Measurements from ENCODE around the gene TMEM151A.
A peak's percentile ranks its signal among the peaks of the same experiment; 100 is the strongest.

Gene TMEM151A

DNA sequence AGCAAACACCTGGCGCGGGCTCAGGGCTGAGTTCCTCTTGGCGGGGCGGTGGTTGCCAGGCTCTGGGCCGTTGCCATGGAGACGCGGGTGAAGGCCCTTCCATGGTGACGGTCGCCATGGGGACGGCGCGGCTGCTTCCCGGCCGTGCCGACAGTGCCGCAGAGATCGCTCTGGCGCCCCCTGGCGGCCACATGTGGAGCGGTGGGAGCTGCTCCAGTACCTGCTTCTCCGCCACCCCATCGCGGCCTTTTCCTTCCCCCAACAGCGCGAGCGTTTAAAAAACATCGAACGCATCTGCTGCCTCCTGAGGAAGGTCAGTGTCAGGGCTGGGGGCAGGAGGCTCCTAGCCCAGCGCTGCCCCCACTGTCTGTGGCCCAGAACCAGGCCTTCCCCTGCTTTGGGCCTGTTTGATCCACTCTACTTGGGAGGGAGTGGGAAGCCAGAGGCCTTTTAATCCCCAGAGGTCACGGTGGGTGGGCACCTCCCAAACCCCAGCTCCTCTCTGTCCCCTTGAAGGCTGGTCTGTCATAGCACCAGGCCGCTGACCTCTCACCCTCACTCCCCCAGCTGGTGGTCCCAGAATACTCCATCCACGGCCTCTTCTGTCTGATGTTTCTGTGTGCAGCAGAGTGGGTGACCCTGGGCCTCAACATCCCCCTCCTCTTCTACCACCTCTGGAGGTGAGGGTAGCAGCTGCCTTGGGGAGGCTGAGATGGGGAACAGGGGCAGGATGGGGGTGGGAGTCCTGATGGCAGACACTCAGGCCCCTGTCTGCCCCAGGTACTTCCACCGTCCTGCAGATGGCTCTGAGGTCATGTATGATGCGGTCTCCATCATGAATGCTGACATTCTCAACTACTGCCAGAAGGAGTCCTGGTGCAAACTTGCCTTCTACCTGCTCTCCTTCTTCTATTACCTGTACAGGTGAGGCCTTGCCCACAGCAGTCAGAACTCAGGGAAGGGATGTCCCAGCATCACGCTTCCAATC lies 8.9 kb upstream of the TMEM151A start:
- DNase-seq (ENCODE audit: low read depth in 1 of 2, low spot score in 1 of 2): peak; percentile 99

DNA sequence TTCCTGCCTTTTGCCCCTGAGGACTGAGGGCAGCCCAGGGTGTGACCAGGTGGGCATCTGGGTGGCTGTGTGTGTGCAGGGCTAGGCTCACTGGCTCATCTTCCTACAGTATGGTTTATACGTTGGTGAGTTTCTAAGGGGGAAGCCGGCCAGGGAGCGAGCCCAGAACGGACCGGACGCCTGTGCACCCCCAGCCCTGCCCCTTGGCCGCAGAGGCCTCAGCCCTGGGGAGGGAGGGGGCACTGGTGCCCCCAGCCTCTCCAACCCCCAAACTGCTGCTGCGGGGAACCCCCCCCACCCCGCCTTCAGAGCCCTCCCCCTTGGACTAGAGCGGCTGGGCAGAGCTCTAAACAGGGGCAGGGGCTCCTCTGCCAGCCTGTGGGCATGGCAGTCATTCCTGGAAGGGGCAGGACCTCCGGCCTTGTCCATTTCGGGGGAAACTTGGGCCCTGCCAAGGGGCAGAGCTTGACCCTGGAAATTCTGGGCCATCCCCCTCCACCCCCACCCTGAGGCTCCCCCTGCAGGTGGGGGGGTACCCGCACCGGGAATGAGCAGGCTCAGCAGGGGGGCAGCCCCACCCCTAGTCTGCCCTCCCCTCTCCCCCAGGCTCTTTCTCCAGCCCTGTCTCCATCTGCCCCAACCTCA lies 8.1 kb upstream of the TMEM151A start:
- no peak for DNase-seq (ENCODE audit: low read depth in 1 of 2, low spot score in 1 of 2)

DNA sequence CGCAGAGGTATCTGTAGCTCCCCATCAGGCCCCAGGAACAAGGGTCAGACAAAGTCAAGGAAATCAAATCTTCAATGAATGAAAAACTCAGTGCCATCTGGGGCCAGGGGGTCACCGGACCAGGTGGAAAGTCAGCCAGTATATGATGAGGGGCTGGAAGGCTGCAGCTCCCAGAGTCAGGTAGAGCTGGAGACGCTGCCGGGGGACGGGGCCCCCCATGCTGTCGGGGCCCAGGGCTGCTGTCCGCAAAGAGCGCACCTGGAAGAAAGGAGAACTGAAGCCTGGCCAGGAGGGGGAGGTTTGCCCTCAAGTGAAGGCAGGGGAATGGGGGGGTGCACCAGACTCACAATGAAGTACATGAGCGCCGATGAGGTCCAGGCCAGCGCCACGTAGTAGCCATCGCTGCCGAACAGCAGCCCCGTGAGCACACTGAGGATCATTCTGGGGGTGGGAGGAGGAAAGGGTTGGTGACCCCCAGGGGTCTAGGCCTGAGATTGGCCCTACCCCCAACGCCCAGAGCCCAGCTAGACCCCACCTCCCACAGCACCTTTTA lies 7.1 kb upstream of the TMEM151A start:
- no peak for DNase-seq (ENCODE audit: low read depth in 1 of 2, low spot score in 1 of 2)

DNA sequence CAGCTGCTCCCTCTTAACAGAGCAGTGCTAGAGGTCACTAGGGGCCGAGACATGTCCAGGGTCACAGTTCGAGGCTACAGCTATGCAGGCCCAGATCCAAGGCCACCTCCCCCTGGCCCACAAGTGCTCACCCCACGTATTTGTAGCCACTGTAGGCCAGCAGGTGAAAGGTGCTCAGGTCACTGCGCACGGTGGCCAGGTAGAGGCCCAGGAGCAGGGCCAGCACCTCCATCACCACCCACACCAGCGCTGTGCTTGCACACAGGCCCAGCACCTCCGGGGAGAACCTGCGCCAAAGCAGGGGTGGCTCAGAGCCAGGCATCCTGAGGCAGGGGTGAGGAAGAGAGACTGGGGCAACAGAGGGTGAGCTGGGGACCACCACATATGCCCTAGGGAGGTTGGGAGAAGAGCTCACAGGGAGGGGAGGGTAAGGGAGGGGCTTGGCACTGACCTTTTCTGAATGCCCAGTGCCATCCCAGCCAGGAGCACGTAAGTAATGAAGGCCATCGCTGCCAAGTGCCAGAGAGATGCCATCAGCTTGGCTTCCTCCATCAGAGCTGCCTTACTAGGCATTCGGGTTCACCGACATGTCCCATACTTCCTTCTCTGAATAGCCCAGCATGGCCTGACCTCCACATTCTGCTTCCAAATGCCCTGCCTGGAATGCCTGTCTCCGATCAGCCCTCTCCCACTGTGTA lies 6.3 kb upstream of the TMEM151A start:
- no peak for DNase-seq (ENCODE audit: low read depth in 1 of 2, low spot score in 1 of 2)

DNA sequence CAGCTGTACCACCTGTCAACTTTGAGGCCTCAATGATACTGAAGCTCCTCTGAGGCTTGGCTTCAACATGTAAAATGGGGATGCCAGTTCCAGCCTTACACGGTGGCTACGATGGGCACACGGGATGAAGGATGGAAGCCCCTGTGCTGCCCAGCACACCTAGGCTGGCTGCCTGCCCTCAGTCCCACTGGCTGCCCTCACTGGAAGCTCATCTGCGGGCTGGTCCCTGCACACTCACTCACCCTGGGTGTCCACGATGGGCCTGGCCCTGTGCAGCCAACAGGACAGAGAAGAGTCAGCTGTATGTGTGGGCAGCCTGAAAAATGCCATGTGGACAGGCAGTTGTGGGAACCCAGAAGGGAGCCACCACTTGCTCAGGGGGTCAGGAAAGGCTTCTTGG lies 5.0 kb upstream of the TMEM151A start:
- DNase-seq (ENCODE audit: low read depth in 1 of 2, low spot score in 1 of 2): no peak

DNA sequence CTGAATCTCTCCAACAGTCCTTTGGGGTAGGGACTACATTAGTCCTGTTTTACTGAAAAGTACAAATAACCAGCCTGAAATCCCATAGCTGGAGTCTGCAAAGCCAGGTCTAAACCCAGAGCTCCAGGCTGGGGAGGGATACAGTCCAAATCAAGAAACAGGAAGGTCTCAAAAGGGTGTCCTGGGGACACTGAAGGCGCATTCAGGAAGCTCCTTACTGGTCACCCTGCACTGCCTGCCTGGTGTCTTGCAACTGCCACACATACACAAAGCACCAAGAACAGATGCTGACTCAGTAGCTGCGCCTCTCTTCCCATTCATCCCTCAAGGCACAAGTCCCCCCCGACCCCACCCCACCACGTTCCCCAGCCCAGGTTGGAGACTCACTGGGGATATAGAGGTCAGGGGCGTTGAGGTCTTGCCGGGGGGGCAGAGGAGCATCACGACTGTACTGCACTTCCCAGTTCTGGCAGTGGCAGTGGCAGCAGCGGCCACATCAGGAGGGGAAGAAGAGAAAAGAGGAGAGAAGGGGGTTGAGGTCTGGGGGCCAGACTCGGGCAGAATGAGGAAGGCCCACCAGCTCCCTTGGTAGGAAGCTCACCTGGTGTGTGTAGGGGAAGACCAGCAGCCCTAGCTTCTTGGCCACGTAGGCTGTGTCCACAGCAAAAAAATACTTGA lies 4.3 kb upstream of the TMEM151A start:
- DNase-seq (ENCODE audit: low read depth in 1 of 2, low spot score in 1 of 2): no peak

DNA sequence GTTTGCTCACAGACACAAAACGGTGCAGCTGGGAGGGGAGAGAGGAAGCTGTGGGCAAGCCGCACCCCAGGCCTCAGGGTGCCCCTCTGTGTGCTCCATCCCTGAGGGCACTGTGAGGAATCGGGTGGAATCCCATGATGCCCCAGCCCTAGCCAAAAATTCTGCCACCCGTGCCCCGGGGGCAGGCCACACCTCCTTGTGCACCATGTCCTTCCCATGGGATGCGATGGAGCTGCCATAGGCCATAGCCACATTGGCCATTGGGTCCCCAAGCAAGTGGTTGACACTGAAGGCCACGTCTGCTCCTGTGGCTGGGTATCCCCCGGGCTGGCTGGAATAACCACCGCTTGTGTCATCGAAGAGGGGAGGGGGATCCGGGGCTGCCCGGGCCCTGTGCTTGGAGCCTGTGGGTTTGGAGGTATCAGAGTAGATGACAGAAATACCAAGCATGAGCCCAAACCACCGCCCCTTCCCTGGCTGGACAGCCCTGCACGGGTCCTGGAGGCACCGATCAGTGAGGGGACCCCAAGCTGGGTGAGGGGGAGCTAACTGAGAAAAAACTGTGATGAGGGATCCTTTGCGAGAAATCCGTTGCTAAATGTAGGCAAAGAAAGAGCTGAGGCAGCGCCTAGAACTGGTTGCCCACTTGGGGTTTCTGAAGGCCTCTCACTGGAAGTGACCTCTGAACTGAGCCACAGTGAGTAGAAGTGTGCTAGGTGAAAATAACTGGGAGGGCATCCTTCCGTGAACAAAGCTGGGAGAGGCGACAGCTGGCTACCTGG lies 3.6 kb upstream of the TMEM151A start:
- DNase-seq (ENCODE audit: low read depth in 1 of 2, low spot score in 1 of 2): no peak

DNA sequence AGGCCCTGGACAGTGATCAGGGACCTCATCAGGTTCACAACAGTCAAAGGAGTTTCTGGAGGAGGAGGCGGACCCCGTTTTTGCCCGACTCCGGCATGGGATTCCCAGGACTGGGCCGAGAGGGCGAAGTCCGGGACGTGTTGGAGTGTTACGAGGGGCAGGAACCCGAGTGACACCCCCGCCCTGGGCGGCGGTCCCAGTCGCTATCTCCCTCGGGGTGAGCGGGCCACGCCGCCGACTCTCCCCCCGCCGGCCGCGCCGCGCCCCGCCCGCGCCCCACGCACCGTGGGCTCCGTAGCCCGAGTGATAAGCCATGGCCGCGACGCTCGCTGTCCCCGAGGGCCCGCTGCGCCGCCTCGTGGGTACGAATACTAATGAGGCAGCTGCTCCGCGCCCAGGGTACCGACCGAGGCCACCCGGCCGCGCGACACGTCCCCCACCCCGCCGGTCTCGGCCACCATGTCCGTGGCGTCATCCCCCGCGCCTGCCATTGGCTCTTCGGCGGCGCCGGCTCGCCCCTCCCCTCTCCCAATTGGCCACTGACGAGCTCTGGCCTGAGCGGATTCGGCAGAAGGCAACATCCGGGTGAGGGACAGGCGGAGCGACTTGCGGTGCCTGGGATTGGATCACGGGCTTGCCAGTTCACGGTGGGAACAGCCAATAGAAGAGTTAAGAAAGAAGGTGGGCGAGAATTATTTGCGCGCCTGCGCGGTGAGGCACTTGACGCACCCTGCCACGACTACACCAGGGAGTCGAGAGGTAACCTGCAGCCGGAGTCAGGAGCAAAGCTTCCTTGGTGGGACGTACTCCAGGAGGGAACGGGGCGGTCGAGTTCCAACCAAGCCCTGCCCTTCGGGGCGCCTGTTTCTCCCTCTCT lies 2.8 kb upstream of the TMEM151A start, which contains the start of gene YIF1A:
Gene YIF1A, minus strand, starts transcription at position 473 of the 877 bp plus-strand sequence. Its CDS starts 158 bp downstream, at position 315.
- DNase-seq (ENCODE audit: low read depth in 1 of 2, low spot score in 1 of 2): peak; percentile 93 to 98

DNA sequence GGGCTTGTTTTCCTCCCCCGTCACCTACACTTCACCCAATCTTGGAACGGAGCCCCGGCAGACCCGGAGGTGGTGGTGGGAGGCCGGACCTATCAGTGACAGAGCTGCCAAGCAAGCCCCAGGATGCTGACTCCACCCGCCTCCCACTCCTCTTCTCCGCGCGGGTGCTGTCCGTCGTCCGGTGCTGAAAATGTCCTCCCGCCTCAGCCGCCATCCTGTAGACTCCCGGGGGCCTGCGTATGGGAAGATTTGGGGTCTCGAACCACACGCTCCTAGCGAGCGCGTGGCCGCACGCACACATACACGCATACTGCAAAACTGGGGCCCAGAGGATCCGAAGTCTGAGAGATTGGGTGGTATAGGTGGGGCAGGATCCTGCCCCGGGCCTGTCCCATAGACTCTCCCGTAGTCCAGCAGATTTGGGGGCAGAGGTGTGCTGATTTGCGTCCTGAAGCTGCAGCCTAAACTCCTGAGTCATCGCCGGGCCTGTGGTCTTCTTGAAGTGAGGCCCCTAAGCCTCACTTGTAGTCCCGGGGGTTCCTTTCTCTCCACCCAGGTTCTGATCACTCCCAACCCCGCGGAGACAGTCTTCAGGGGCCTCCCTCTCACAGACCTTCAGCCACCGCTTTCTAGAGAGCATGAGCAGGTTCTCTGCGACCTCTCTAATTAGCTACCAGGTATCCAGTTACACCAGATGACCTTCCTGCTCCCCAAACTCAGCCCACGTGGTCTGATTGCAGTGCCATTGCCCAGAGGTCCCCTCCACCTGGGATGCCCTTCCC lies 2.0 kb upstream of the TMEM151A start:
- DNase-seq (ENCODE audit: low read depth in 1 of 2, low spot score in 1 of 2): peak; percentile 56 to 68

DNA sequence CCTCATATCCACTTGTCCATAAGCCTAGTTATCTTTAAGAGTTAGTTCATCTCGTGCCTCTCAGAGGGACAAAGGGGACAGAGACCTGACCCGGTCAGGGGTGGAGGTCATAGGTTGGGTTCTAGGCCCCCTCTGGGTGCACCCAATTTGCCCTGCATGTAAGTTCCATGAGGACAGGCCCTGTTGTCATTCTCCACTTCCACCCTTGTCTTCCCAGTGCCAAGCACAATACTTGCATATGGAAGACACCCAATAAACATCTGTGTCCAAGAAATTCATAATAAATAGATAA lies 1.4 kb upstream of the TMEM151A start:
- no peak for DNase-seq (ENCODE audit: low read depth in 1 of 2, low spot score in 1 of 2)

DNA sequence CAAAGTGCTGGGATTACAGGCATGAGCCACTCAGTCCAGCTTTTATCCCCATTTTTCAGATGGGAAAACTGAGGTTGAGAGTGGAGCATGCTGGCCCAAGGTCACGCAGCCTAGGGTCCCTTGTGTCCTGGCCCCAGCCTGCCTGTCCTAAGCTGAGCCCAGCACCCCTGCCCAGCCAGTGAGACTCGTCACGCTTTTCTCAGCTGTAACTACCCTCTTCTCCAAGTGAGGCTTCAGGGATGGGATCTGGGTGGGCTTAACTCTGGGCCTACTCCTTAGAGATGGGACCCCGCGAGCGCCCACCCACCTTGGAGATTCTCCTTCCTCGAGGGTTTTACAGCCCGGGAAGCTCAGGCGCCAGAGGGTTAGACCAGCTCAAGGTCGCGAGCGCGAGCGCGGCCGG lies 390 bp upstream of the TMEM151A start:
- DNase-seq (ENCODE audit: low read depth in 1 of 2, low spot score in 1 of 2): no peak

DNA sequence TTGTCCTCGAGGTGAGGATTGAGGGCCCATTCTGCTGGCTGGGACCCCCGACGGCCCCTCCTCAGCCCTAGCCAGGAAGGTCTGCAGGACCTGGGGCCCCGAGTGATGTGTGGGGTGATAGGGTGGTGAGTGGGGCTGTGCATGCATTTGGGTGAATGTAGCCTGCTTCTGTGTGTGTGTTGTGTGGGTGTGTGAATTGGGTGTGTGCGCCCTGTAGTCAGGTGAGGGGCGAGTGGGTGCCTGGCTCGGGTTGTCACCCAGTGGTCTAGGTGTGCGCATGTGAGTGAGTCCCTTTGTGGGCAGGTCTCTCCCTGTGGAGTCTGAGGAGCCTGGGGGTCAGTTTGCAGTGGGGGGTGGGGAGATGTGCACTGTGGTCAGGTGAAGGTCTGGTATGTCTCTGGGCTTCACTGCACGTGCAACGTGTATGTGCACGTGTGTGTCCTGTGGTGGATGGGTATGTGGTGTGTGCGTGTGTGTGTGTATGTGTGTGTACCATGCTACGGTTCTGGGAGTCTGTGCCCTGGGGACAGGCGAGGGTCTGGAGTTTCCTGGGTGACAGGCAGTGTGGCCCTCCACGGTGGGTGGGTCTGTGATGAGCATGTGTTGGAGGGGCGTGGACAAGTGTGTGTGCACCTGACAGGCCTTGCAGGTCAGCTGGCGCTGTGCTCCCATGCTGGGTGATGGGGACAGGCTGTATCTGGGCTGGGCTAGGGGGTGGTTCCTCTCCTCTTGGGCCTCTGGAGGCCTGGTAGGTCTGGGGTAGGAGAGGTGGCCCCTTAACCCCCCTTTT lies 1.0 kb downstream of the TMEM151A start:
- no peak for DNase-seq (ENCODE audit: low read depth in 1 of 2, low spot score in 1 of 2)

DNA sequence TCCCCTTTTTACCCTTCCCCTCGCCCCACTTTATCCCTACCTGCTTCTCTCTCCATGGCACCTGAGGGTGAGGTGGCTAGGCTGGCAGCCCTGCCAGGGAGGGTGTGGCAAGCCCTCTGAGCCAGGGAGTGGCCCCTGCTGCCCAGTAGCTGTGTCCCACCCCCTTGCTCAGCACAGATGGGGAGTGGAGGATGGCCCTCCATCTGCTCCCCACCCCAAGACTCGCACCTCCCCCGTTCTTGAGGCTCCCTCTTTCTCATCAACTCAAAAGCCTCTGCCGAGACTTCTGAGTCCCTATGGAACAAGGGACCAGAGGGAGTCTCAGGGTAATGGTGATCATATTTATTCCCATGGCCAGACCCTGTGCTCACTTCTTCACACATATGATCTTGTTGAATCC lies 1.7 kb downstream of the TMEM151A start:
- DNase-seq (ENCODE audit: low read depth in 1 of 2, low spot score in 1 of 2): no peak

DNA sequence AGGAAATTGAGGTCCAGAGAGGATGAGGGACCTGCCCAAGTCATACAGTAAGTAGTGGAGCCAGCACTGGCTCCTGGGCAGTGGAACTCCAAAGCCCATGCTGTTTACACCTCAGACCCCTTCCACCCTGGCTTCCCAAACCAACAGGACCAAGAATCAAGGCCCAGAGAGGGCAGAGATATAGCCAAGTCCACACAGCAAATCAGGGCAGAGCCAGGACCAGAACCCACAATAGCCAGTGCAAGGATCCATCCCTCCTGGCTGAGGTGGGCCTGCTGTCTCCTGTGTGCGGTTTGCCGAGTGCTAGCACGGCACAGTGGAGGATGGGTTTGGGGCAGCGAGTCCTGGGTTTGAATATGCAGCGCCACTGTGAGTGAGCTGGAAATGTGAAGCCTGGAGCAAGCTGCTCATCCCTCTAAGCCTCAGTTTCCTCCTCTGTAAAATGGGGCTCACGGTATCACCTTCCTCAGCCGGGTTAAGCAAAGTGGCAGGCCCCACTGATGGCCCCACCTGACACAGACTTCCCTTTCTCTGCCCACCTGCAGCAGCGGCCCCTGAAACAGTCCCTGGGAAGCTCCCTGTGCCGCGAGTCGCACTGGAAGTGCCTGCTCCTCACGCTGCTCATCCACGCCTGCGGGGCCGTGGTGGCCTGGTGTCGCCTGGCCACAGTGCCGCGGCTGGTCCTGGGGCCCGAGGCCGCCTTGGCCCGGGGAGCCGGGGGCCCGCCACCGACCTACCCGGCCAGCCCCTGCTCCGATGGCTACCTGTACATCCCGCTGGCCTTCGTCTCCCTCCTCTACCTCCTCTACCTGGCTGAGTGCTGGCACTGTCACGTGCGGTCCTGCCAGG lies 2.3 kb downstream of the TMEM151A start:
- no peak for DNase-seq (ENCODE audit: low read depth in 1 of 2, low spot score in 1 of 2)

DNA sequence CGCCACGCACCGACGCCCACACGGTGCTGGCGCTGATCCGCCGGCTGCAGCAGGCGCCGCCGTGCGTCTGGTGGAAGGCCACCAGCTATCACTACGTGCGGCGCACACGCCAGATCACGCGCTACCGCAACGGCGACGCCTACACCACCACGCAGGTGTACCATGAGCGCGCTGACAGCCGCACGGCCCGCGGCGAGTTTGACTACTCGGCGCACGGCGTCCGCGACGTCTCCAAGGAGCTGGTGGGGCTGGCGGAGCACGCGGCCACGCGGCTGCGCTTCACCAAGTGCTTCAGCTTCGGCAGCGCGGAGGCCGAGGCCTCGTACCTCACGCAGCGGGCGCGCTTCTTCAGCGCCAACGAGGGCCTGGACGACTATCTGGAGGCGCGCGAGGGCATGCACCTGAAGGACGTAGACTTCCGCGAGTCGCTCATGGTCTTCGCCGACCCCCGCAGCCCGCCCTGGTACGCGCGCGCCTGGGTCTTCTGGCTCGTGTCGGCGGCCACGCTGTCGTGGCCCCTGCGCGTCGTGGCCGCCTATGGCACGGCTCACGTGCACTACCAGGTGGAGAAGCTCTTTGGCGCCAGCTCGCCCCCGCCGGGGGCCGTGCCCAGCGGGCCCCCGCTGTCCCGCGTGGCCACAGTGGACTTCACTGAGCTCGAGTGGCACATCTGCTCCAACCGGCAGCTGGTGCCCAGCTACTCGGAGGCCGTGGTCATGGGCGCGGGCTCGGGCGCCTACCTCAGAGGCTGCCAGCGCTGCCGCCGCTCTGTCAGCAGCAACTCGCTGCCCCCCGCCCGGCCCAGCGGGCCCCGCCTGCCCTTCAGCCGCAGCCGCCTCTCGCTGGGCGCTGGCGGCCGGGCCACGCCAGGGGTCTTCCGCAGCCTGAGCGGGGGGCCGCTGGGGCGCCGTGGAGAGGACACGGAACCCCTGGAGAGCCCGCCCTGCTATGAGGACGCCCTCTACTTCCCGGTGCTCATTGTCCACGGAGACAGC lies 3.2 kb downstream of the TMEM151A start:
- no peak for DNase-seq (ENCODE audit: low read depth in 1 of 2, low spot score in 1 of 2)

DNA sequence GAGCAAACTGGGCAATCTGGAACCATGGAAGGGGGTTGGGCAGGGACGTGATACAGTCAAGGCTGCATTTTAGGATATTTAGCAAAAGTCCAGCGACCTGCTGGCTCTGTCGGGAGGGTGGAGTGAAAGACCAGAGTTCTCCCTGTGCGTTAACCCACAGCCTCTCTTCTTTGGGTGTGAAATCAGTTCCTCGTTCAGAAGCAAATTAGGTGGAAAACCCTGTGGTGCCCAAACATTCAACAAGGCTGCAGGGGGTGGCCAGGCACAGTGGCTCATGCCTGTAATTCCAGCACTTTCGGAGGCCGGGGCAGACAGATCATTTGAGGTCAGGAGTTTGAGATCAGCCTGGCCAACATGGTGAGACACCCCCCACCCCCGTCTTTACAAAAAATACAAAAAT lies 5.9 kb downstream of the TMEM151A start:
- DNase-seq (ENCODE audit: low read depth in 1 of 2, low spot score in 1 of 2): no peak
